ENCODE measurements around the gene NIM1K.
A peak's percentile ranks its signal among the peaks of the same experiment; 100 is the strongest.
"Not testable (repeated sequence)": the region's sequence is repeated elsewhere in the genome, so short reads cannot be mapped to it uniquely, and the experiment has no call there.

Gene NIM1K

DNA sequence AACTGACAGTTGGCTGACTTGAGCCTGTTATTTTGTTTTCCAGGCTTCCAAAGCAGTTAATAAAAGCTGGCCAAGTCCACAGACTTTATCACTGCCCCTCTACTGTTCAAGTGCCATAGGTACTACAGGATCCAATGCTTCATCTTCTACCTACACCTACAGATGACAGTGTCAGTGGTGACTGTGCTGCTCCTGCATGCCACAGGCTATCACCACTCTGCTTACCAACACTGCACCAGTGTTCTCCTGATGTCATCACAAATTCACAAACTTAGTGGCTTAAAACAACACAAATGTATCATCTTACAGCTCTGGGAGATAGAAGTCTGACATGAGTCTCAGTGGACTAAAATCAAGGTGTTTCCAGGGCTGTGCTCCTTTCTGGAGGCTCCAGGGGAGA, 94.6 kb downstream of the NIM1K start:
- no peak for DNase-seq

DNA sequence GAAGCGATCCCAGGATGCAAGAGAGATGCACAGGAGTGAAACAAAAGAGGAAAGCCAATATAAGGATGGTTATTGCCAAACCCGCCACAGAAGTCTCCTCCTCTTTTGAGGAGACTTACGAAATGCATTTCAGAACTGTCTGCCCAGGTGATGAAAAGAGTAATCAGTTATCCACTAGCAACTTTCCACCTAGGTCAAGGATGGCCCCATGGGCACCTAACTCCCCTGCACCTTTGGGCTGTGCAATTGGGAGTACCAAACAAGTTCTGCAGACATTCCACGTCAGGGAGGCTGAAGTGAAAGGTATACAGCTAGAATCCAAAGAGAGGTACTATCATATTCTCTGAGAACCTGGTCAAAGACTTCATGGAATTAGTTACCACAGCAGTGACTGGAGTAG, 95.5 kb downstream of the NIM1K start:
- DNase-seq, result no peak

DNA sequence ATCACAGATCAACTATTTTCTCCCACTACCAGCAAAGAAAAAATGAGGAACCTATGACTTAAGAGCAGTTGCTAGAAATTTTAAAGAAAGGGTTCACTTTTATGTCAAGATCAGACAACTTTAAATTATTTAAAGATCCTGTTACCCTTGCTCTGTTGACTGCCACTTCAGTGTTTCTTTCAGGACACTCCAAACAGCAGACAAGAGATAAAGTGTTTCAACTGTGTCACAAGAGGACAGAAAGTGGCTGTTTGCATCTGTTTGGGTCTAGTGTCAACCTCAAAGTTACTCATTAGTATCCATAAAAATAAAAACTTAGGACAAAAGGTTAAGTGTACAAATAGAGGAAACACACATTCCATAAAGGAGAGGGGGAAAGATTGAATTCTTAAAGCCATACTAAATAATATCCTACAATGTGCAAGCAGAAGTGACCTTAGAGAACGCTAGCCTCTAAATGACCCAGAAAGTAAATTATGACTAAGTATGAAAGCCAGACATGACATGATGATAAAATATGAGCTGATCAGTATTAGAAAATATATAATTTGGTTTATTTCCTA, 96.3 kb downstream of the NIM1K start:
- no peak for DNase-seq

DNA sequence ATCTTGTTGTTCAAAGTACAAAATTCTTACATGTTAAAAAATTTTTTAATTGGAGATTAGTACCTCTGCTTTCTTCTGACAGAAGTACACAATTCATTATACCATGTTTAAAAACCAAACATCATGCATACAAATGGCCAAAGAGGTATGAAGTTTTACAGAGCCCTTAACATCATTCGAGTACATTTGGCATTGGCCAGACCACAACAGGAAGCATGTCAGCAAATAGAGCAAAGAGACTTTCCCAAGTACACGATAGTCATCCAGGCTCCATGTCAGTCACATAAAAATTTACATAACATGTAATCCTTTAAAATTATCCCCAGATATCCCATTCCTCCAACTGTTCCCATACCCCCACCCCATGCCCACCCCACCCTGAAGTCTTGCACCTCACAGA, 98.7 kb downstream of the NIM1K start:
- no peak for DNase-seq

DNA sequence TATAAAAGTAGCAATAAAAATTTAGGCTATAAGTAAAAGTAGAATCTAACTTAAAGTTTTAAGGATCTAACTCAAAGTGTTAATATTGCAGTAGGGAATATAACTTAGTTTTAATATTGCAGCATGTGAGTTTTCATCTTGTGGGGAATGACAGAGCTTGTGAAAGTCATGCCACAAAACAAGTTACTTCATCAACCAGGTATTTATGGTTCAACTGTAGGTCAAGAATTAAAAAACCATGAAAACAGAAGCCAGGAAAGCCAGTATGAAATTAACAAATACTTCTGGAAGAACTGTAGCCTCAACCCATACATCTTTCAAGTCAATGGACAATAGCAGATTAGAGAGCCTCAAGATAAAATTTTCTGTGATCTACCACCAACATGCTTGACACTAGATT, 102.2 kb downstream of the NIM1K start:
- no peak for DNase-seq

DNA sequence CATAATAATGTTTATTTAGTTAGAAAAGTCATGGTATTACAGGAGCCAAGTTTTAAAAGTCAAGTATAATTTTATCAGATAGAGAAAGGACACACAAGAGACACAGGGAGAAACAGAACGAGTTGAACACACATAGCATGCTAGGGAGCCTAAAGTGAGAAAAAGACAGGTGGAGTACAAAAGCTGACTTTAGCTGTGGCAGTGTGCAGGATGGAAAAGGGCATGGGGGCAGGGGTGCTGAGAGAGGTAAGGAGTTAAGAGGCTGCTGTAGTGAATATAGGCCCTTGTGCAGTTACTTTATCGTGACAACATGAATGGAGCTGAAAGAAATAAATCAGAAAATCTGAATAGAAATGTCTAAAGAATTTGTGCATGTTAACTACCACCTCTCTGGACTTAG, 103.2 kb downstream of the NIM1K start:
- no peak for DNase-seq

DNA sequence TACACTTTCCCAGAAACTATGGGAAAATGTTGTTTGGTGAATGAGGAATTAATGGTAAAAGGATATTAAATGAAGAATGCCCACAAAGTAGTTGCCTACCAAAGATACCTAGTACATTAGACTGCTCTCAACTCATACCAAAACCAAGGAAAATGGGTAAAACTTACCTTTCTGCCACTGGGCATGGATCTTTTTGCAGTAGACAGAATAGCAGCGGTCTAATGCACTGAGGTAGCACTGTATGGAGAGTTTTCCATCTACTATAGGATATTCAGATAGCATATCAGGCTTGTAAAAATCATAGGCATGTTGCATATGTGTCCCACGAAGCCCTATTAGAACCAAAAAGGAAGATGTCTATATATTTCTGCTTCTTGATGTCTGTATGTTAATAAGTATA, 104.8 kb downstream of the NIM1K start:
- no peak for DNase-seq

DNA sequence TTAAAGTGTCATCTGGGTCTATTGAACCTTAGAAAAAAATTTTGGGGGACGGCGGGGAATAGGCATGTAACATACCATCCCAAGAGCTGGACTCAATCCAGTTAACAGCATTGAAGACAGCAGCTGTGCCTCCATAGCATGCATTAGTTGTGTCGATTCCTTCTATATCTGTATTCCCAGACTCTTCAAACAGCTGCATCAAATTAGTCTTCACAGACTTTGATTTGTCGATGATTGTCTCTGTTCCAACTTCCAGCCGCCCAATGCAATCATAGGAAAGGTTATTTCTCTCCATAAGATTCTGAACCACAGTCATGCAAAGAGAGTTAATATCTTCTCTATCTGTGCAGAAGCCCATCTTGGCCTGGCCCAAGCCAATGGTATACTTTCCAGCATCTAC, 106.4 kb downstream of the NIM1K start:
- no peak for DNase-seq

DNA sequence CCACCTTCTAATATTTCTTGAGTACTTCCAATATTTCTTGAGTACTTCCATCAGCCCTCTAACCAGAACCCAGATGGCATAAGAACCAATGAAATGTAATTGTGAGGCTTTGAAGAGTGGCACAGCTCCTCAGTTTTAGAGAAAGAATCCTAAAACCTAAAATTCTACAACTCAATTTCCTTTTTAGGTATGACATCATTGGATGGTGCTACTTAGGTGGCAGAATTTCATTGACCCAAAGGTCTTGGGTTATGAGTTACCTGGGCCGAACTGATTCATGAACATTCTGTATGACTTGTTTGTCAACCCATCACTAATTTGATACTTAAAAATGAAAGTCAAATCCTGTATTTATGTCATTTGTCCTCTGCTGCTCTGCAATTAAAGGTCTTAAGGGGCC, 108.1 kb downstream of the NIM1K start:
- no peak for DNase-seq

DNA sequence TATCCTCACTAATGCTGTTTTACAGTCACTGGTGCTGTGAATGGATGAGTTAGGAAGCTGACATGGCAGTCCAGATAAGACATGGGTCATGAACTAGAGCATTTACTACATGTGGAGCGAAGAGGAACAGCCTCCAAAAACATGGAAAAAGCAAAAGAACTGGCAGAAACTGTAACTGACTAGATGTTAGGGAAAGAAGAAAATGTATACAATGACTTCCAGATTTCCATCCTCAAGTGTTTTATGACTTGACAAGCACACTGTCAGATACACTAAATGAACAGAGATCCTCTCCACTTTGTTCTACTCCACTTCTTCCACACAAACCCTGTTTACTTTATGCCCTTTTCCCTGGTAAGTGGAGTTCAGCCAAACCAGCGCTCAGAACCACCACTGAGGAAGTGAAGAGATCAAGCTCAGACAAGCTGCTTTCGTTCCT, 109.6 kb downstream of the NIM1K start:
- no peak for DNase-seq

DNA sequence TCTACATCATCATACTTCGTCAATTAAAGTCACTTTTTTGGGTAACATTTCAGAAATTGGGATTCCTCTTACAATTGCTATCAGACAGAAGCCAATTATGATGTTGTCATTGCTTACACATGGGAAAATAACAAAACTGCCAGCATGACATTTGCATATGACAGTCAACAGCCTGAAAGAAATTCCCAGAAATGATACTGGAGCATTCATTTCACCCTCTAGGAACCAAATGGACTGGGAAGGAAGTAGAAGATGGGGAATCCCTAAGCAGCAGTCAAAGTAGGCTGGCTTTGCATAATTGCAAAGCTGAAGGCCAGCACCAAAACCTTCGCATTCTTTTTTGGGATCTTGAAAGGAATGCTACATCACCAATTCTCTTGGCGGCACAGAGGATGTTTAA, 110.5 kb downstream of the NIM1K start:
- DNase-seq, result no peak

DNA sequence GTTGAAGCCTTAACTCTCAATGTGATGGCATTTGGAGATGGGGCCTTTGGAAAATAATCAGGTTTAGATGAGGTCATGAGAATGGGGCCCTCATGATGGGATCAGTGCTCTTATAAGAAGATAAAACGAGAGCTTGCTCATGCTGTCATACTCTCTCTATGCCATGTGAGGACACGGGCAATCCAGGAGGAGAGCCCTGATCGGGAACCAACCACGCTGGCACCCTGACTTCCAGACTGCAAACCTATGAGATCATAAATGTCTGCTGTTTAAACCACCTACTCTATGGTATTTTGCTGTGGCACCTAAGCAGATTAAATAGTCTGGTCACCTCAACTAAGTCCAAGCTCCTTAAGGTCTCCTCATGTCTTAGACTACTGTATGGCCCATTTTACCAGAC, 111.2 kb downstream of the NIM1K start:
- DNase-seq, result no peak

DNA sequence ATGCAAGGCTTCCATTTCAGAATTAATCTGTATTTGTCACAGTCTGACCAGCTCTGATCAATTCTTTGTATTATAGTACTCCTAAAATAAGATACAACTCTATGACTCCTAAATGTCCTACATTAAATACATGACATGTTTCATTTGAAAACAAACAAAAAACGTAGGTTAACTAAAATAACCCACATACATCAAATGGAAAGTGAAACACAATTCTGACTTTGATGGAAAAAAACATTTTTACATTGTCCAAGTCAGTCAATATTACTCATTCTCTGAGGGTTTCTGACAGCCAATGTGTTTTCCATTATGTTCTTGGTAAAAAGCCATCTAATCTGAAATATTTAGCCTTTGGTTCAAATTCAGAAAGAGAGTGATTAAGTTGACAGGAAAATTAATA, 112.5 kb downstream of the NIM1K start:
- no peak for DNase-seq

DNA sequence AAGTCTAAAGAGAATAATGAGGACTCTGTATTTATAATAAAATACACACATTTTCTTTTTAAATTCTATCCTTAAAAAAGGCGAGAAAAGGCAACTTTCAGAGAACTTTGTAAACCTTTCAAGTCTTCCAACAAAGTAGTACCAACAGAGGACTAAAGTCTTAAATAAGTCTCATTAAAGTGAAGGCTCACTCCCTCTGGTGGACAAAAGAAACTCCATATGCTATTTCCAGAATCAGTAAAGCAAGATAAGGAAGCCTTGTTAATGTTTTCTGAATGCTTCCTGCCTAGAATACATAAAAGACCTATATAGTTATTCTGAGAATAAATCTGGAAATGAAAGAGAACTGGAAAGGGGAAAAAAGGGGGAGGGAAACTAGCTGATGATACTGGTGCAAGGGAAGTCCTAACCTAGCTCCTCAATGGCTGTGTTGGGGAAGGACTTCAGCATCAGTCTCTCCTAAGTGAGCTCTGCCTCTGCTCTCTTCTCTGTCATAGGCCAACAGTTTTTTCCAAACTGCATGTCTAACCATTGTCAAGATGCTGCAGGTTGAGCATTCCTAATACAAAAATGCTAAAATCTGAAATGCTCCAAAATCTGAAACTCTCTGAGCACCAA, 114.0 kb downstream of the NIM1K start:
- DNase-seq, result no peak

DNA sequence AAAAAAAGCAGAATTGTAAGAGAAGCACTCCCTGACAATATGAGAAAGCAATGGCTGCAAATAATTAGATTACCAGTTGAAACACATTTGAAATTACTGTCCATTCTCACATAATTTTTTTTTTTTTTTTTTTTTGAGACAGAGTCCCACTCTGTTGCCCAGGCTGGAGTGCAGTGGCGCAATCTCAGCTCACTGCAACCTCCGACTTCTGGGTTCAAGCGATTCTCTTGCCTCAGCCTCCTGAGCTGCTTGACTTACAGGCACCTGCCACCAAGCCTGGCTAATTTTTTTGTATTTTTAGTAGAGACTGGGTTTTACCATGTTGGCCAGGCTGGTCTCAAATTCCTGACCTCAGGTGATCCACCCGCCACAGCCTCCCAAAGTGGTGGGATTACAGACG, 114.9 kb downstream of the NIM1K start:
- not testable (repeated sequence) for DNase-seq

DNA sequence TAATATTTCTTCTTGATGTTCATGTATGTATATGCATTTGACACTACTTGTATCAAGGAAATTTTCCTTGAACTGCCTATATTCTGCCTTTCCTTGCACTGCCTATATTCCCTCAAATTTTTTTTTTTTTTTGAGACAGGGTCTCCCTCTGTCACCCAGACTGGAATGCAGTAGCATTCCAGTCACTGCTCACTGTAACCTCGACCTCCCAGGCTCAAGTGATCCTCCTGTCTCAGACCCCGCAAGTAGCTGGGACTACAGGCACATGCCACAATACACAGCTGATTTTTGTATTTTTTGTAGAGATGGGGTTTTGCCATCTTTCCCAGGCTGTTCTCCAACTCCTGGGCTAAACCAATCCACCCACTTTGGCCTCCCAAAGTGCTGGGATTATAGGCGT, 117.1 kb downstream of the NIM1K start:
- DNase-seq, result no peak

DNA sequence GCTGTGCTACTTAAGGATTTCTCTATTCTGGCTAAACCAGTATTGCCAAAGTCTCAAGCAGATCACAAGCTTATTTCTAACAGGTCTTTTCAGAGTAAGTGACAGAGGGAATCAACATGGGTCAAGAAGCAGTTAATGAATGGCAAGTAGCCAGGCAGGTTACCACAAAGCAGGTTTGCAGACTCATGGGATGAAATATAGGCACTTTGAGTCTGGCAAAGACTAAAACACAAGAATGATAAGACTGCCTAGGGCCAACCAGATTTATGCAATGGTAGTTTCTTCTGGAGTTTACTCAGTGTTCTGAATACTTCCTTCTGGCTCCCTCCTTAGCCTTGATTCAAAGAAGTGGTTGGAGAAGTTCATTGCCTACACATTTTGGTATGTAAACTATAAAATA, 117.6 kb downstream of the NIM1K start:
- no peak for DNase-seq

DNA sequence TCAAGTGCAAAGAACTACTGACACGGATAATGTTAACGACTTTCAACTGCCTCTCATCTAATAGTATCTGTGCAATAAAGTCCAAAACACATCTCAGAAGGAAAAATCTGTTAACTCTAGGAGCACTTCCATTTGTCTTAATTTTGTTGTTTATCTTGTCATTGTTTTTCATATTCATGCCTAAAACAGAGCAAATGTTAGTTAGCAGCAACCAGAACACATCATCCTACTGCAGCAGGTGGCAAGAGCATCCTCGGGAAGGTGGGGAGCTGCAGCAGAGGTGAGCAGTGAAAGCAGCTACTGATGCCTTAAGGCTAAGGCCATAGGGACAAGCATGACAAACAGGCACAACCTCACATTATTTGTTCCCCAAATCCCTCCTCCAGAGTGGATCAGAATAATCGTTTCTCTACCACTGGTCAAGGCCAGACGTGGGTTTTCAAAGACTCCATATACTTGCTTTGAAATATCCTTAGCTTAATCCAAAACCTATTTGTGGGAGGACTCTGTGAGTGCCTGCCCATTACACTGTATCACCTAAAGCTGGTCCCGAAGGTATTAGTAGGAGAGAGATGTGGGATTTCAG, 120.1 kb downstream of the NIM1K start:
- DNase-seq, result no peak

DNA sequence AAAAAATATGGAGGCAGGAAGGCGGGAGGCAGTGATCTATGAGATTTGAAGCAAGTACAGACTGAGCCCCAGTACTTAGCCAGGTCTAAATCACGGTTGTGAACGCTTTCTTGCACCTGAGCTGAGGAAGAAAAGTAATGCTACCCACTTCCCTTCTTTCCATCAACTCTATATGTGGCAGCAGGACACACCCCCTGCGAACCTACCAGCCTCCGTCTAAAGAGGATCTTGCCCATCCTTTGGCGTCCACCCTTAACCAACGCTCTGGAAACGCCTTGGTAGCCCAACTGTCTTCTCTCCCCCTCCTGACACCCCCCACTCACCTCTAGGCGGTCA, 120.6 kb downstream of the NIM1K start:
- DNase-seq, result no peak

DNA sequence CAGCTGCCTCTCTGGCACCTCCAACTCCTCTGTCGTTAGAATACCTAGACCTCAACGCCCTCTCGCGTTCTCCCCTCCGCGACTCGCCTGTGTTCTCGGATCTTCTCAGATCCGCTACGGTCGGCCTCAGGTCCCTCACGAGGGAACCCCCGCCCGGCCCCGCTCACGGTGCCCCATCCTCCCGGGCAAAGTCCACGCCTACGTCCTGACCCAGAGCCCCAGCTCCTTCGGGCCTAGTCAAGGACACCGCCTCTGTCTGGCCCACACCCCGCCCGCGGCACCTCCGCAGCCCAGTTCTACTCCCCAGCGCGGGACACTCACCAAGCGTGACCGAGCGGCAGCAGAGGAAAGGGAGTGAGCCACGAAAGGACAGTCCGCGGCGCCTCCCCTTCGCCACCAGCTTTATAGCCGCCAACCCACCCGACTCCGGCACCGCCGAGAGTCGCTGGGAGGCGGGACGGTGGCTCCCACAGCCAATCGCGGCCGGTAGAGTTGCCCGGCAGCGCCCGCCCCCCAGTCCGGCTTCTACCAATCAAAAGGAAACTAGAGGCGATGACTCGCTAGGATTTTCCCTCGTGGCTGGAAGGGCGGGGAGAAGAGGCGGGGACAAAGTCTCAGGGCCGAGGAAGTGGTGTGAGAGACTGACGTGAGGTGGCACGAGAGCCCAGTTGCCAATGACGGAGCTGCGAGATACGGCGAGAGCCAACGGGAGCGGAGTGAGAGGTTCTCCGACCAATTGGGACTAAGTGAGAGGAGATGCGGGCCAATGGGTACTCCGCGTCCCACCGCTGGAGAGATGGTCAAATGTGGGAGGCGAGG, 121.2 kb downstream of the NIM1K start, which contains the start of gene HMGCS1:
TSS of gene HMGCS1 (minus strand) at position 378 of the 819 bp plus-strand sequence. CDS start 14,447 bp downstream, outside the sequence.
- peak; percentile 99 for DNase-seq

DNA sequence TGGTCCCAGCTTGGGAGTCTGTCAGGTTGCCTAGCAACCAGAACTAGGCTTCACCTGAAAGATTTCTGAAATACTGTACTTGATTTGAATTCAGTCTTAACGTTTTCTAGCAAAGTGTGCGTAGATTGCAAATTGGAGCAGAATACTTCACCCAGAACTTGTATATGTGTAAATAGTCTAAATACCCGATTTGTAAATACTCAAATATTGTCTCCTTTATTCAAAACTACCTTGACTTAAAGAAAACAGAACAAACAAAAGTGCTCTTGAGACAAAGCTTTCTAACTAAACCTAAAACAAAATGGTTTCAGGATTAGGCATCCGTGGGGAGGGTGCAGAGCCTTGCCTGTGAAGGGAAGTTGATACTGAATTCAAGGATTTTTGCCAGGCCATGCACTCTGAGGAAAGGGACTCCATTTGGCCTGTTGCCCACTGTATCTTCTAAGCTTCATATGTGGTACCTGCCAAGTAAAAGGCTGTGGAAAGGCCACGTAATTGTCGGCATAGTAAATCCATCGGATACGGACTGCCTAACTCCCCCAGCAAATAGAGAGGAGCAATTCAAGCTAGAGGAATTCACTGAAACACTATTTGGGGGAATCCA, 121.9 kb downstream of the NIM1K start:
- DNase-seq, result peak; percentile 21

DNA sequence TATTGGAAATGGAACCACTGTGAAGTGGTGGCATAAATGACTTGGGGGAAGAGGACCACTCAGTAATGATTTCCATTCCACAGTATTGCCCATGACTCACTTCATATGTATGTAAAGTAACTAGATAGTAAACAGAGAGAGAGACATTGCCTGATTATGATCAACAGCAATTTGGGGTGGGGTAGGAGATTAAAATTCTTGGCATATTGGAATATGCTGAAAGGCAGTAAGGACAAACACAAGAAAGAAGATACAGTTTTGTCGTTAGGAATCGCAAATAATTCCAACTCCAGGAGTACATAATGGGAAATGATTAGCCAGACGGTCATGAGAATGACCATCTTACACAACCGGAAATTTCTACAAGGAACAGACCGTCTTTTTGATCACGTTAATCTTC, 122.7 kb downstream of the NIM1K start:
- no peak for DNase-seq

DNA sequence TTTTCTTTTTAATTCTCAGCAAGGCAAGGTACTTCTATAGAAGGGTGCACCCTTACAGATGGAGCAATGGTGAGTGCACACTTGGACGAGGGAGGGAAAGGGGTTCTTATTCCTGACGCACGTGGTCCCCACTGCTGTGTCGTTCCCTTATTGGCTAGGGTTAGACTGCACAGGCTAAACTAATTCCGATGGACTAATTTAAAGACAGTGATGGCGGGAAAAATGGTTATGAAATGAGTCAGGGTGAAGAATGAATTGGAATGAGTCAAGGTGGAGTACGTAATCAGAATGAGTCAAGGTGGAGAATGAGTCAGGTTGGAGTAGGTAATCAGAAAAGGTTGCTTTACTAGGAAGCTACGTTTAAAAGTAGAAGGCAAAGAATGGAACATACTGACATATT, 123.2 kb downstream of the NIM1K start:
- peak; percentile 56 for DNase-seq

DNA sequence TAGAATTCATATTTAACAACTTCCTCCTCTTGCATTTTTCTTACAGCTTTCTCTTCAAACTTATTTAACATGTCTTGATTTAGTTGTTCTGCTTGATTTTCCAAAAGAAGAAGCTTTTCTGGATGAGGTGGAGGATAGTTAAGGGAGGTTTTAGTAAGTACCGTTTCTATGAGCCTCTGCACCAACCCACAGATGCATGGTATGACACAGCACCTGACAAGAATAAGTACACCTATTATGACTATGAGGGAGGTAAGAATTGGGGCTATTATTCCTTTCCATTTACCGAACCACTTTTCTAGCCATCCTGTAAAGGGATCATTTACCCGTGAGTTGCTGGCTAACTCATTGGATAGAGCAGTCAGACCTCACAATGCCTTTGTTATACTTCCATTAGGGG, 123.7 kb downstream of the NIM1K start:
- peak; percentile 59 for DNase-seq
